Measurements from ENCODE around the gene CTAGE1. TPM values are rescaled to one million over a fixed set of nuclear protein-coding genes. Genes with fewer than 3 reads are reported as not detected.

CTAGE1 gene
- total and polyA plus RNA-seq, 2 donors from 2014 or later, result not detected

- intact Hi-C loops (cut with DNase I), result no loop called here
- no peak overlapping the region for H3K9ac ChIP-seq (ENCODE audit: low read length in 3 of 3)
- no peaks in the 10 kb centered on the region for H3K27me3 ChIP-seq (ENCODE audit: control insufficient read depth, insufficient read depth, low read length)
- no peak overlapping the region for H3K27ac ChIP-seq (ENCODE audit: low read depth in 2 of 2, low read length in 2 of 2)
- TF ChIP-seq CTCF (IDR thresholded peaks at IDR 0.05; ENCODE audit: borderline replicate concordance, extremely low read depth, insufficient read depth), result no peak
- H3K4me1 ChIP-seq (ENCODE audit: control insufficient read depth in 2 of 3, insufficient read depth in 2 of 3, low read depth in 1 of 3, low read length in 3 of 3), result no peaks in the 10 kb centered on the region
- H3K4me3 ChIP-seq (ENCODE audit: low read length in 3 of 3), result no peak overlapping the region
- DNase-seq, result no peak
- no peaks in the 10 kb centered on the region for H3K9me3 ChIP-seq (ENCODE audit: control insufficient read depth in 2 of 3, insufficient read depth in 1 of 3, low read length in 3 of 3)
- H3K36me3 ChIP-seq (ENCODE audit: control insufficient read depth in 2 of 3, insufficient read depth in 3 of 3, low read length in 3 of 3), result no peaks in the 10 kb centered on the region
- FAIRE-seq, result no peak
These were observed 30.4 kb downstream of the CTAGE1 start for GRCh38 chr18:22387364-22387763.

GRCh38 chr18:22385718-22386117 lies 32.0 kb downstream of the CTAGE1 start:
- Histone ChIP-seq H3K4me1 (ENCODE audit: control insufficient read depth in 2 of 3, insufficient read depth in 2 of 3, low read depth in 1 of 3, low read length in 3 of 3) (no peaks in the 10 kb centered on the region), H3K4me3 (ENCODE audit: low read length in 3 of 3) (no peak overlapping the region), H3K36me3 (ENCODE audit: control insufficient read depth in 2 of 3, insufficient read depth in 3 of 3, low read length in 3 of 3) (no peaks in the 10 kb centered on the region), H3K9me3 (ENCODE audit: control insufficient read depth in 2 of 3, insufficient read depth in 1 of 3, low read length in 3 of 3) (no peaks in the 10 kb centered on the region), H3K27ac (ENCODE audit: low read depth in 2 of 2, low read length in 2 of 2) (no peak overlapping the region), H3K27me3 (ENCODE audit: control insufficient read depth, insufficient read depth, low read length) (no peaks in the 10 kb centered on the region), H3K9ac (ENCODE audit: low read length in 3 of 3) (no peak overlapping the region)
- intact Hi-C loops (cut with DNase I), result no loop called here
- no peak for TF ChIP-seq CTCF (IDR thresholded peaks at IDR 0.05; ENCODE audit: borderline replicate concordance, extremely low read depth, insufficient read depth)
- no peak for DNase-seq
- no peak for FAIRE-seq

GRCh38 chr18:22378672-22379282 lies 38.9 kb downstream of the CTAGE1 start:
- FAIRE-seq (no peak), DNase-seq (peak in 2 of 5 donors; percentile 29 to 46)
- Histone ChIP-seq H3K36me3 (ENCODE audit: control insufficient read depth in 2 of 3, insufficient read depth in 3 of 3, low read length in 3 of 3) (no peaks in the 10 kb centered on the region), H3K4me3 (ENCODE audit: low read length in 3 of 3) (no peak overlapping the region), H3K4me1 (ENCODE audit: control insufficient read depth in 2 of 3, insufficient read depth in 2 of 3, low read depth in 1 of 3, low read length in 3 of 3) (no peaks in the 10 kb centered on the region), H3K27ac (ENCODE audit: low read depth in 2 of 2, low read length in 2 of 2) (no peak overlapping the region), H3K9ac (ENCODE audit: low read length in 3 of 3) (no peak overlapping the region), H3K9me3 (ENCODE audit: control insufficient read depth in 2 of 3, insufficient read depth in 1 of 3, low read length in 3 of 3) (no peaks in the 10 kb centered on the region), H3K27me3 (ENCODE audit: control insufficient read depth, insufficient read depth, low read length) (no peaks in the 10 kb centered on the region)
- intact Hi-C loops (cut with DNase I), result no loop called here
- peak; percentile 43 for TF ChIP-seq CTCF (IDR thresholded peaks at IDR 0.05; ENCODE audit: borderline replicate concordance, extremely low read depth, insufficient read depth)

GRCh38 chr18:22377769-22378168 lies 39.9 kb downstream of the CTAGE1 start:
- Histone ChIP-seq H3K27me3 (ENCODE audit: control insufficient read depth, insufficient read depth, low read length) (no peaks in the 10 kb centered on the region), H3K4me3 (ENCODE audit: low read length in 3 of 3) (no peak overlapping the region), H3K27ac (ENCODE audit: low read depth in 2 of 2, low read length in 2 of 2) (no peak overlapping the region), H3K9ac (ENCODE audit: low read length in 3 of 3) (no peak overlapping the region), H3K36me3 (ENCODE audit: control insufficient read depth in 2 of 3, insufficient read depth in 3 of 3, low read length in 3 of 3) (no peaks in the 10 kb centered on the region), H3K9me3 (ENCODE audit: control insufficient read depth in 2 of 3, insufficient read depth in 1 of 3, low read length in 3 of 3) (no peaks in the 10 kb centered on the region), H3K4me1 (ENCODE audit: control insufficient read depth in 2 of 3, insufficient read depth in 2 of 3, low read depth in 1 of 3, low read length in 3 of 3) (no peaks in the 10 kb centered on the region)
- DNase-seq, result no peak
- intact Hi-C loops (cut with DNase I), result no loop called here
- FAIRE-seq, result no peak
- TF ChIP-seq CTCF (IDR thresholded peaks at IDR 0.05; ENCODE audit: borderline replicate concordance, extremely low read depth, insufficient read depth), result no peak

All from kidney (tissue), 14 donors.